ENCODE results near the gene RMND1.

Gene RMND1

GRCh38 chr6:151390851-151391470, 61.0 kb downstream of the RMND1 start:
- peaks cover 2% of the 10 kb centered on the region for H3K4me1 ChIP-seq (ENCODE audit: control insufficient read depth, low read depth, low read length)
- H3K4me3 ChIP-seq (ENCODE audit: low read length) = peak overlapping the region; percentile 86
- H3K79me2 ChIP-seq (ENCODE audit: control insufficient read depth, insufficient read depth, low read length) = peaks cover 60% of the 10 kb centered on the region
- H2BK15ac ChIP-seq (replicated peaks; ENCODE audit: low read depth) = no peak overlapping the region
- peak overlapping the region; percentile 84 for H2BK5ac ChIP-seq (ENCODE audit: low read length)
- DNase-seq = peak; percentile 85
- peak overlapping the region; percentile 100 for H3K18ac ChIP-seq (ENCODE audit: low read length)
- H3K56ac ChIP-seq (ENCODE audit: low read length) = peak overlapping the region; percentile 97
- peak overlapping the region; percentile 96 for H3K23ac ChIP-seq (ENCODE audit: low read length)
- H3K4me2 ChIP-seq (ENCODE audit: low read length) = peak overlapping the region; percentile 29
- WGBS (ENCODE audit: extremely low coverage, insufficient coverage, low lambda C conversion rate) = no CpG with 5 or more reads among the region's 78 CpGs
- no peaks in the 10 kb centered on the region for H3K27me3 ChIP-seq (ENCODE audit: insufficient read depth, low read length, poor library complexity)
- peaks cover 5% of the 10 kb centered on the region for H3K79me1 ChIP-seq (ENCODE audit: low read length)
- H3K36me3 ChIP-seq (ENCODE audit: control insufficient read depth, insufficient read depth, low read length) = no peaks in the 10 kb centered on the region
- peak overlapping the region; percentile 96 for H3K9ac ChIP-seq (ENCODE audit: low read length)
- H3K27ac ChIP-seq (ENCODE audit: low read depth, low read length) = peak overlapping the region; percentile 100
- no peak overlapping the region for H2AK5ac ChIP-seq (ENCODE audit: low read length)
- no peak overlapping the region for H4K5ac ChIP-seq (ENCODE audit: low read length)
- peak overlapping the region; percentile 100 for H2BK120ac ChIP-seq (ENCODE audit: low read depth, low read length)
- peak overlapping the region; percentile 98 for H4K8ac ChIP-seq (ENCODE audit: low read depth, low read length)
- peak overlapping the region; percentile 99 for H3K4ac ChIP-seq (ENCODE audit: low read depth, low read length)

GRCh38 chr6:151390276-151390850, 61.6 kb downstream of the RMND1 start:
- Histone ChIP-seq H3K36me3 (ENCODE audit: control insufficient read depth, insufficient read depth, low read length) (no peaks in the 10 kb centered on the region), H3K9ac (ENCODE audit: low read length) (peak overlapping the region; percentile 91), H3K79me2 (ENCODE audit: control insufficient read depth, insufficient read depth, low read length) (peaks cover 55% of the 10 kb centered on the region), H3K79me1 (ENCODE audit: low read length) (peaks cover 5% of the 10 kb centered on the region), H4K8ac (ENCODE audit: low read depth, low read length) (no peak overlapping the region), H3K4me3 (ENCODE audit: low read length) (peak overlapping the region; percentile 66), H3K4ac (ENCODE audit: low read depth, low read length) (peak overlapping the region; percentile 99), H2AK5ac (ENCODE audit: low read length) (no peak overlapping the region), H3K4me2 (ENCODE audit: low read length) (no peak overlapping the region), H3K27me3 (ENCODE audit: insufficient read depth, low read length, poor library complexity) (no peaks in the 10 kb centered on the region), H2BK120ac (ENCODE audit: low read depth, low read length) (peak overlapping the region; percentile 100), H2BK15ac (replicated peaks; ENCODE audit: low read depth) (no peak overlapping the region), H3K56ac (ENCODE audit: low read length) (peak overlapping the region; percentile 97), H4K5ac (ENCODE audit: low read length) (no peak overlapping the region), H2BK5ac (ENCODE audit: low read length) (no peak overlapping the region), H3K18ac (ENCODE audit: low read length) (peak overlapping the region; percentile 100), H3K4me1 (ENCODE audit: control insufficient read depth, low read depth, low read length) (peaks cover 2% of the 10 kb centered on the region), H3K27ac (ENCODE audit: low read depth, low read length) (peak overlapping the region; percentile 100), H3K23ac (ENCODE audit: low read length) (peak overlapping the region; percentile 96)
- DNase-seq = peak; percentile 100
- WGBS (ENCODE audit: extremely low coverage, insufficient coverage, low lambda C conversion rate) = no CpG with 5 or more reads among the region's 79 CpGs

- H2BK15ac ChIP-seq (replicated peaks; ENCODE audit: low read depth) = no peak overlapping the region
- WGBS (ENCODE audit: extremely low coverage, insufficient coverage, low lambda C conversion rate) = no CpG with 5 or more reads among the region's 54 CpGs
Observed at GRCh38 chr6:151389618-151390275, 62.2 kb downstream of the RMND1 start.

GRCh38 chr6:151388997-151389617, 62.8 kb downstream of the RMND1 start:
- WGBS (ENCODE audit: extremely low coverage, insufficient coverage, low lambda C conversion rate) = no CpG with 5 or more reads among the region's 12 CpGs
- H2AK5ac ChIP-seq (ENCODE audit: low read length) = peak overlapping the region; percentile 76
- H2BK15ac ChIP-seq (replicated peaks; ENCODE audit: low read depth) = no peak overlapping the region
- H3K4me1 ChIP-seq (ENCODE audit: control insufficient read depth, low read depth, low read length) = peaks cover 6% of the 10 kb centered on the region
- peaks cover 7% of the 10 kb centered on the region for H3K79me1 ChIP-seq (ENCODE audit: low read length)
- peak overlapping the region; percentile 96 for H3K9ac ChIP-seq (ENCODE audit: low read length)
- peak overlapping the region; percentile 76 for H4K8ac ChIP-seq (ENCODE audit: low read depth, low read length)
- peak overlapping the region; percentile 74 for H2BK5ac ChIP-seq (ENCODE audit: low read length)
- no peaks in the 10 kb centered on the region for H3K27me3 ChIP-seq (ENCODE audit: insufficient read depth, low read length, poor library complexity)
- H3K27ac ChIP-seq (ENCODE audit: low read depth, low read length) = peak overlapping the region; percentile 100
- no peak overlapping the region for H2BK120ac ChIP-seq (ENCODE audit: low read depth, low read length)
- peak overlapping the region; percentile 96 for H3K4ac ChIP-seq (ENCODE audit: low read depth, low read length)
- peaks cover 53% of the 10 kb centered on the region for H3K79me2 ChIP-seq (ENCODE audit: control insufficient read depth, insufficient read depth, low read length)
- H3K4me2 ChIP-seq (ENCODE audit: low read length) = peak overlapping the region; percentile 49
- peak overlapping the region; percentile 96 for H3K56ac ChIP-seq (ENCODE audit: low read length)
- peak overlapping the region; percentile 100 for H3K18ac ChIP-seq (ENCODE audit: low read length)
- H3K4me3 ChIP-seq (ENCODE audit: low read length) = peak overlapping the region; percentile 92
- H4K5ac ChIP-seq (ENCODE audit: low read length) = no peak overlapping the region
- H3K36me3 ChIP-seq (ENCODE audit: control insufficient read depth, insufficient read depth, low read length) = no peaks in the 10 kb centered on the region
- no peak overlapping the region for H3K23ac ChIP-seq (ENCODE audit: low read length)
- no peak for DNase-seq

More at GRCh38 chr6:151389618-151390275, 62.2 kb downstream of the RMND1 start:
- H2BK120ac ChIP-seq (ENCODE audit: low read depth, low read length) = peak overlapping the region; percentile 90
- peak; percentile 88 for DNase-seq
- H3K4me2 ChIP-seq (ENCODE audit: low read length) = peak overlapping the region; percentile 49
- peak overlapping the region; percentile 96 for H3K9ac ChIP-seq (ENCODE audit: low read length)
- peak overlapping the region; percentile 96 for H3K4ac ChIP-seq (ENCODE audit: low read depth, low read length)
- H4K8ac ChIP-seq (ENCODE audit: low read depth, low read length) = peak overlapping the region; percentile 70
- H2AK5ac ChIP-seq (ENCODE audit: low read length) = no peak overlapping the region
- H3K36me3 ChIP-seq (ENCODE audit: control insufficient read depth, insufficient read depth, low read length) = no peaks in the 10 kb centered on the region
- H4K5ac ChIP-seq (ENCODE audit: low read length) = no peak overlapping the region
- H3K4me3 ChIP-seq (ENCODE audit: low read length) = peak overlapping the region; percentile 92
- H3K18ac ChIP-seq (ENCODE audit: low read length) = peak overlapping the region; percentile 100
- peaks cover 2% of the 10 kb centered on the region for H3K4me1 ChIP-seq (ENCODE audit: control insufficient read depth, low read depth, low read length)
- peak overlapping the region; percentile 96 for H2BK5ac ChIP-seq (ENCODE audit: low read length)
- no peak overlapping the region for H3K23ac ChIP-seq (ENCODE audit: low read length)
- peaks cover 5% of the 10 kb centered on the region for H3K79me1 ChIP-seq (ENCODE audit: low read length)
- H3K27ac ChIP-seq (ENCODE audit: low read depth, low read length) = peak overlapping the region; percentile 100
- peaks cover 52% of the 10 kb centered on the region for H3K79me2 ChIP-seq (ENCODE audit: control insufficient read depth, insufficient read depth, low read length)
- no peaks in the 10 kb centered on the region for H3K27me3 ChIP-seq (ENCODE audit: insufficient read depth, low read length, poor library complexity)
- peak overlapping the region; percentile 96 for H3K56ac ChIP-seq (ENCODE audit: low read length)

GRCh38 chr6:151388236-151388635, 63.7 kb downstream of the RMND1 start:
- Histone ChIP-seq H2BK15ac (replicated peaks; ENCODE audit: low read depth) (no peak overlapping the region), H3K27me3 (ENCODE audit: insufficient read depth, low read length, poor library complexity) (no peaks in the 10 kb centered on the region), H4K5ac (ENCODE audit: low read length) (no peak overlapping the region), H3K79me2 (ENCODE audit: control insufficient read depth, insufficient read depth, low read length) (peaks cover 53% of the 10 kb centered on the region), H3K4me3 (ENCODE audit: low read length) (no peak overlapping the region), H3K27ac (ENCODE audit: low read depth, low read length) (no peak overlapping the region), H3K36me3 (ENCODE audit: control insufficient read depth, insufficient read depth, low read length) (no peaks in the 10 kb centered on the region), H2BK5ac (ENCODE audit: low read length) (no peak overlapping the region), H3K56ac (ENCODE audit: low read length) (peak overlapping the region; percentile 62), H3K18ac (ENCODE audit: low read length) (peak overlapping the region; percentile 90), H3K4me2 (ENCODE audit: low read length) (no peak overlapping the region), H3K79me1 (ENCODE audit: low read length) (peaks cover 11% of the 10 kb centered on the region), H2AK5ac (ENCODE audit: low read length) (no peak overlapping the region), H2BK120ac (ENCODE audit: low read depth, low read length) (no peak overlapping the region), H3K9ac (ENCODE audit: low read length) (no peak overlapping the region), H3K23ac (ENCODE audit: low read length) (no peak overlapping the region), H3K4ac (ENCODE audit: low read depth, low read length) (no peak overlapping the region), H4K8ac (ENCODE audit: low read depth, low read length) (no peak overlapping the region), H3K4me1 (ENCODE audit: control insufficient read depth, low read depth, low read length) (peaks cover 7% of the 10 kb centered on the region)
- no CpG with 5 or more reads among the region's 2 CpGs for WGBS (ENCODE audit: extremely low coverage, insufficient coverage, low lambda C conversion rate)
- no peak for DNase-seq
